MM.1S (cell line): Measurements from ENCODE around the gene RELL1.

Source experiments
- CTCF ChIP-seq: fragments of 300-600 bp; sonication (generic); IDR thresholded peaks from 2 replicates; pipeline ENCODE4 v1.5.1; 2016; ENCODE audit warnings: antibody characterized with exemption, low read length, mixed read lengths
- EZH2 ChIP-seq: fragments of 300-600 bp; sonication (generic); optimal IDR thresholded peaks from 2 replicates; pipeline ENCODE3; 2017; ENCODE audit warnings: low read depth, mild to moderate bottlenecking, antibody characterized with exemption, low read length, mixed read lengths
- EZH2phosphoT487 ChIP-seq: fragments of 300-600 bp; sonication (generic); IDR thresholded peaks from 2 replicates; pipeline ENCODE4 v1.6.1; 2018; ENCODE audit warnings: antibody characterized with exemption, low read length

- TF ChIP-seq CTCF (no peak), EZH2phosphoT487 (no peak), EZH2 (no peak)
Measured at GRCh38 chr4:37612811-37613210, 73.4 kb downstream of the RELL1 start.
